NK-92 treated with Interleukin-12 subunit alpha and Interleukin-12 subunit beta, amount 100 ng/mL, for 24 hours (cell line): ENCODE results near the gene KDM4B.
"Not testable (repeated sequence)": the region's sequence is repeated elsewhere in the genome, so short reads cannot be mapped to it uniquely, and the experiment has no call there.

Experiments used
- DNase-seq: peaks from one replicate; lab custom pipeline; 2025; lab: John Stamatoyannopoulos, UW

The KDM4B gene

DNA sequence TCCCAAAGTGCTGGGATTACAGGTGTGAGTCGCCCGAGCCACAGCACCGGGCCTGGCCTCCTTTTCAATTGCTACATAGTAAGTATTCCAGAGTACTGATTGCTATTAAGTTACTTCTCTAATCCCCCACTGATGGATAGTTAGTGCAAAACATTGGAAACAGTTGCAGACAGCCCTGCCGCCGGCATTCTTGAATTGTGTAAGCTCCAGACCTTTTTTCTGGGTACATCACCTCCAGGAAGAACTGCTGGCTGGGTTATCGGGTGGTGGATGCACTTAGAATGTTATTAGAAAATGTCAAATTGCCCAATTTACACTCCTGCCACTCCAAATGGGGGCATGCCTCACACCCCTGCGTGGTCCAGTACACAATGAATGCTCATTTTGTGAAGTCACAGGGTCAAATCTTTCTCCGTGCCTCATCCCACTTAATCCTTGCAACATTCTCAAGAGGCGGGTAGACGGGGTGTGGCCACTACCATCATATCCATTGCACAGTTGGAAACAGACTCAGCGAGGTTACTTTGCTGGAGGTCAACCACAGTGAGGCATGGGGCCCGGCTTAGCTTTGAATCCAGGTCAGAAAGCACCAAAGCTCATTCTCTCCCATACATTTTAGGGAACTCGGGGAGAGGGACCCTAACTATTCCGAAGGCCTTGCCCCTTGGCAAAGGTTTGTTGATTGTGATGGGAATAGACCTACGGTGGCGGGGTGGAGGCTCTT, 1.0 kb upstream of the KDM4B start:
- no peak for DNase-seq

DNA sequence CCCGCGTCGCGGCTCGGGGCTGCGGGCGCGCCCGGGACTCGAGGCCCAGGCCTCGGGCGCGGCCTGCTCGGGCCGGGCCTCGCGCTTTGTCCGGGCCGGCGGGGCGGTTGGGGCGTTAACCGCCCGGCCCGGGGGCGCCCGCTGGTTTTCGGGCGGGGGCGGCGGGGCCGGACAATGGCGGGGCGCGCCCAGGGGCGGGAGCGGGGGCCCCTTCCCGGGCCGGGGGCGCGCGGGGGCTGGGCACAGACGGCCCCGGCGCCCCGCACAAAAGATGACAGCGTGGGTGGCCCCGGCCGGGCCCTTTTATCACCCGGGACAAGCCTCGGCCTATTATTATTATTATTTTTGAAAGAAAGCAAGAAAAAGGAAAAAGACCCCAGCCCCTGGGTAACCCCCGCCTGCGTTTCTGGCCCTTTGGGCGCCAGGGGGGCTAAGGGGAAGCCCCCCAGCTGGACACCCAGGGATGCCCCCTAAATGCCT, 419 bp downstream of the KDM4B start:
- DNase-seq: no peak

DNA sequence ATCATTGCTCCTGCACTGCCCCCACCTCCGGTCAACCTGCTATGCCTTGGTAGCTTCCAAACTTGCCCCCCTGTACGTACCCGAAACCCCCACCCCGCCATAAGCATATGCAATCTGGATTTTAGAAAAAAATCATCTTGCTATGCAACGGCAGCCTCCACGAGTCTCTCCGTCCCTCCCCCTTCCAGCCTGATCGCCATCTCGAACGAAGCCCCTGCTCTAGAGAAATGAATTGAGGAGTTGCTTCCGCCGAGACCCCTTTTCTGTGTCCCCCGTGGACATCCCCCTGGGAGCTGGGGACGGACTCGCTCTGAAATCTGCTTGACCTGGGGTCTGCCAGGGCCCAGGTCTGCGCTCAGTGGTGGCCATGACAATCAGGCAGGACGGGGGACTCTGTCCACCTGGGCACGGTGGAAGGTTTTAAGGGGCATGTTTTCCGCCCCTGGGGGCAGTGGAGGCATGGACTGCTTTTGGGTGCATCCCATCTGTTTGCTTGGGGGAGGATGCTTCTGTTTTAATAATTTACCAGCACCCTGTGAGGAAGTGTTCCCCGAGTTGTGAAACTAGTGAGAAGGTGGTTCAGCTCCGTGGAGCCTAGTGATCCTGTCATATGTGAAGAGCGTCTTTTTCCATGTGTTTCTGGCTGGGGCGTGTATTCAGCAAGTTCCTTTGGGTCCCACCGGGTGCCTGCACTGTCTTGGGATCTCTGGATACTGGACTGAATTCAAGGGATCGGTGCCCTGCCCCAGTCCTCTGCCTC, 1.0 kb downstream of the KDM4B start:
- DNase-seq: no peak

DNA sequence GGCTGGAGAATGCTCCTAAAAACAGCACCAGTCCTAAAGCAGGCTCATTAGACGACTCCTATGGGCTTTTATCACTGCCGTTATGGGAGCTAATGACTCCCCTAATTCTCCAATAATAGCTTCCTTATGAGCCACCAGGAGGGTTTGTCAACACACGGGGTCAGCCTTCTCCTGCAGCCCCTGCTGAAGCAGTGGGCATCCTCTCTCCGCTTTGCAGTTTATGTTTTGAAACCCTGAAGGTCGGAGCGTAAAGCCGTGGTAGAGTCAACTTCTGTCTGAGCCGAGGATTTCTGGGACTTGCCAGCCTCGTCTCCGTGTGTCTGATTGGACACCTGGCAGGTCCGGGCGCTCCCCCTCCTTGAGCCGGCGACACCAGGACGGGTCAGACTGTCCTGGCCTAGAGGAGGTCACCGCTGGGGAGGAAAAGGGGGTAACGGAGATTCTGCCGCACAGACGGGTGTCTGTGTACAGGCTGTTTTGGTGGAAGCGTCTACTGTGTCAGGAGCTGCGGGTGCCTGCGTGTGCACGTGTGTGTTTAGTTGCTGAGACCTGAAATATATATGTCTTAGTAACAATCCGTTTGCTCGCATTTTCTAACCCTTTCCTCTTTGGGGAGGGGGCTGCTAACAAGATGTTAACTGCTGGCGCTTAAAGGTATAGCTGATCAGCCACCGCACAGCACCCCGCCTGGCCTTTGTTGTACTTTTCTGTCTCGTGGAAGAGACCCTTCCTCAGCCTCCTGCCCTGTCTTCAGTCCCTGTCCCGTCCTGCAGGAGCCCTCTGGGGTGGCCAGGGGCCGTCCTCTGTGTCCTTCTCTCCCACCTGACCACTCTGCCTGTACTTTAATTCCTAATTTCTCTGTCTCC, 1.9 kb downstream of the KDM4B start:
- DNase-seq: no peak

DNA sequence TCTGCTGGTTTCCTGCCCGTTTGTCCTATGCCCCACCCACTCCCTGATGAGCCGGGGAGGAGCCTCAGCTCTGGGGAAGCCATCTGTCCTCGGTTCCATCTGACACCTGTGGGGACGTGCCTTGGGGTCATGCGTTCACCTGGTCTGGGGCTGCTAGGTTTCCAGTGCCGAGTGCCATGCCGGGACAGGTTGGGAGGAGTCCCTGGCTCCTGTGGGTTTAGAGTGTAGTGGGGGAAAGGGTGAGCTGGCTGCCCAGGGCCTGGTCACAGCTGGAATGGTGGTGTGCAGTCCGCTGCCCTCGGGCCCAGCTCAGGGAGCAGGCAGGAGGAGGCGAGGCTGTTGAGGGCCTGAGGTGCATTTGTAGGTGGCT, 2.5 kb downstream of the KDM4B start:
- no peak for DNase-seq

DNA sequence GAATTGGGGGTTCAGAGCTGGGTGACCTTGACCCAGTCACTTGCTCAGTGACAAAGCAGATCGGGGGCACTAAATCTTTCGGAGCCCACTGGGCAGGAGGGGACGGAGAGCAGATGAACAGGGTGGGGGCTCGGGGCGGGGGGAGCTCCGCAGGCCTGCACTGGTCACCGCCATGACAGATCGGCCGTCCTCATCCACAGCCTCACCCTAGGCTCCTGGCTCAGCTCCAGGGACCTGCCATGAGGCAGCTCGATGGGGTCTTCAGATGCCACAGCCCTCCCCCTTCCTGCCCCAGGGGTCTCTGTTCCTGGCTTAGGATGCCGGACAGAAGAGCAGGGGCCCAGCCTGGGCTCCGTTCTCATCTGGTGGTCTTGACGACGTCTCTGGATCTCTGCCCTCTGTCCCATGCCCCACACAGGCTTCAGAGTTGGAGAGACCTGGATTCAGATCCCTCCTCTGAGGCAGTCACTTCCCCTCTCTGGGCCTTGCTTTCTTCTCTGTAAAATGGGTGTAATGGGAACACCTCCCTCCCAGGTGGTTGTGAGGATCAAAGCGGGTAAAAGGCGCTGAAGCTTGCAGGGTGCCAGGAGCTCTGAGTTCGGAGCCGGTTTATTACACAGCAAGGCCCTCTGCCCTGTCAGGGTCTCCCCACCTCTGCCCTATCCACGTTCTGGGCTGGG, 3.0 kb downstream of the KDM4B start:
- no peak for DNase-seq

DNA sequence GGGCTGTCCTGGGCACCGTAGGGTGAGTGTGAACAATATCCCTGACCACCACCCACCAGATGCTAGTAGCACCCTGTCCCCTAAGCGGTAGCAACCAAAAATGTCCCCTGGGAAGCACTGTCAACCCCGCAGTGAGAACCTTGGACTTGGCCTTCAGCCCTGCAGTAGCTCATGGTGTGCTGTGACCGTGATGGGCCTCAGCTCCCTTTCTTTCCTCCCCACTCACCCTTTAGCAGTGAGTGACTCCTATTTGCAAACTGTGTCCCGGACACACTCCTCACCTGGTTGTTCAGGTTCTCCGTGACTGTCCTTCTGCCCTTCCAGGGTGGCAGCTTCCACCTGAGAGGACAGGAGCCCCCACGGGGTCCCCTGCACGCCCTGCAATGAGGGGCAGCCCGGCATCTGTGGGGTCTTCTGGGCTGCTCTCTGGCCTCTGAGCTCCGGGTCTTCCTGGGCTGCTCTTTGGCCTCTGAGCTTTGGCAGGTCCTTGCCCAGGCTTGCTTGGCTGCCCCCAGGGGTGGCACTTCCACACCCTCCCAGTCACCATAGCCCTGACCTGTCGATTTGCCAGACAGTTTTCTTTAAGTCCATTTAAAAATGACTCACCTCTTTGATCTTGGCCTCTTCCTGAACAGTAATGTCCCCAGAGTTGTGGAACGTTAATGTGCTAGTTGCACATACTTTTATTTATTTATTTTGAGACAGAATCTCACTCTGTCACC, 3.8 kb downstream of the KDM4B start:
- DNase-seq: no peak

DNA sequence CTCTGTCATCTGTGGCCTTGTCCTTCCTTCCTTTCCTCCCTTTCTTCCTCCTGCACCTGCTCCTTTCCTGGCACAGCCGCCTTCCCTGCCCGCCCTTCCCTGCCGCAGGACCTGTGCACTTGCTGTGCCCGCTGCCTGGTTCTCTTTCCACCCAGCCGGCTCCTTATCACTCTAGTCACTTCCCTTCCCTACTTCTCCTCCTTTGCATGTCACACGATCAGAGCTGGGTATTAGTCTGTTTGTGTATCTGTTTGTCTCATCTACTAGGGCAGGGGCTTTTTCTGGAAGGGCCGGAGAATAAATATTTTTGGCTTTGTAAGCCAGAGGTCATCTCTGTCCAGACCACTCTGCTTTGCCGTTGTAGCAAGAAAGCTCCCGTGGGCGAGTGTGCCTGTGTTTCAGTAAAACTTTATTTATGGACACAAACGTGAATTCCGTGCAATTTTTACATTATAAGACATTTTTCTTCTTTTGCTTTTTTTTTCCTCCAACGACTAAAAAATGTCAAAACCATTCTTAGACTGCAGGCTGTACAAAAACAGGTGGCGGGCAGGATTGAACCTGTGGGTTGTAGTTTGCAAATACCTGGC, 6.1 kb downstream of the KDM4B start:
- DNase-seq: no peak

DNA sequence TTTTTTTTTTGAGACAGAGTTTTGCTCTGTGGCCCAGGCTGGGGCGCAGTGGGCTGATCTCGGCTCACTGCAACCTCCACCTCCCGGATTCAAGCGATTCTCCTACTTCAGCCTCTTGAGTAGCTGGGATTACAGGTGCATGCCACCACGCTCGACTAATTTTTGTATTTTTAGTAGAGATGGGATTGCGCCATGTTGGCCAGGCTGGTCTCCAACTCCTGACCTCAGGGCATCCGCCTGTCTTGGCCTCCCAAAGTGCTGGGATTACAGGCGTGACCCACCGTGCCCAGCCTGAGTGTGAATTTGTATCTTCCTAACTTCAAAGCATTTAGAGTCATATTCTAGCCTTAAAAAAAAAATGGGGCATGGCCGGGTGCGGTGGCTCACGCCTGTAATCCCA, 6.7 kb downstream of the KDM4B start:
- not testable (repeated sequence) for DNase-seq

DNA sequence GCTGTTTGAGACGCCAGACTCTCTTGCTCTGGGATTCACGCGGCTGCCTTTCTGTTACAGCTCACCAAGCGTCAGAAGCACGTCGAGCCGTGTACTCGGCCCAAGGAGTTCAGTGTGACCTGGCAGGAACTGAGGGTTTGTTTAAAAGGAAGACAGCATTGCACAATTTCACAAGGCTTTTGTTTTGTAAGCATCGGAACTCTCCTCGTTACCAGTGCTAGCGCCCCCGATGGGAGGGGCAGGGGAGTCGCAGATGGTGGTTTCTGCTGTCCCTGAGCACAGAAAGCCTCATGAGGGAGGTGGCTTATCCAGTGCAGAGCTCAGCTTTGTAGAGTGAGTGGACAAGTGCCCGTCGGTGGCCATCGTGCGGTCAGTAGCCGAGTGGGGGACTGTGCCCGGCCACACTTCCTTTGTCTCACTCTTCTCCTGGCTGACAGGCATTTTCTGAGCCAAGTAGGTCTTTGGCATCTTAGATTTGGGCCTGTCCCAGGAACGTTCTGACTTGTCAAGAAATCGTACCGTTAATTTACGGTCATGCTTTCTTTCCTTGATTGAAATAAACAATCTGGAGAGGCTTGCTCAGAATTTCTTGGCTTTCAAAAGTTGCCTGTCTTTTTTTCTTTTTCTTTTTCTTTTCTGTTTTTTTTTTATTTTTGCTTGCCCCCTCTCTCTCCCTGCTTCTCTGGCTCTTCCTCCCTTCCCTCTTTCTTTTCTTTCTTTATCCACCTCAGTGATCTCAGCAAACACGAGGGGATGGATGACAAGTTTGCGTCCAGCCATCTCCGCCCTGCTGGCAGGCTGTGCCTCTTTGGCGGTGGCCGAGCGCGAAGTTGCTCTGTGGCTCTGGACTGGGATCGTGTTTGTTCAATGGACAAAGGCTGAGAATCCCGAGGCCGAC, 7.7 kb downstream of the KDM4B start:
- no peak for DNase-seq

DNA sequence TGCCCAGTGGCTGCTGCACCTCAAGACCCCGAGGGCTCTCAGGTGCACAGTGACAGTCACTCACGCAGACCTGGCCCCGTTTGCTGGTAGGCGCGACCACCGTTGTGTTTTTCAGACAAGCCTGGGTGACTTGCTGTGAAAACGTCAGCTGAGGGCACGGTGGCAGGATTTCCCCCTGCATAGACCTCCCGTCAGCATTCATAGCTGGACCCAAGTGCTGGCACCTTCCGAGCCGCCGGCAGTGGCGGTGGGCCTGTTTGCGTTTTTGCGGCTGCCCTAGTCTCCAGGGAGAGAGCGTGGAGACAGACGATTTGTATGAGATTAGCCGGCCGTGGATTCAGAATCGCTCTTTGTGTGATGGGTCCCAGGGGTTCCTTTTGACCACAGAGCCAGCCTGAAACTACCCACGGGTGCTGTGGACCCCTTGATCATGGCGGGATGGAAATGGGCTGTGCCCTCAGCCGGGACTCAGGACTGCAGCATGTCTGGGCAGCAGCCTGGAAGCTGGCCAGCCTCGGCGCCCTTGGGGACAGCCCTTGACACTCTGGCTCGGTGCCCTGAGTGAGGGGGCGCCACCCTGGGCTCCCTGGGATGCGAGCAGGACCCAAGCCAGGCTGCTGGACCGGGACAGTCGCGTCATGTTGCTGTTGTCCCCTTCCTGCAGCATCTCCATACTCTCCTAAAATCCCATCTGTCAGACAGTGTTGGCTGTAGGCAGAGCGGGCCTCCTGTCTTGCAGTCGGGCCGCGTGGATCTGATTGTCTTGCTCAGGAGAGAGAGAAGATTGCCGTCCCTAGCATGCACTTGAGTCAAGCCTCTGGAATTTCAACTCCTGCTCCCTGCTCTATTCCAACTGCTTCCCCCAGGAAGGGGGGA, 8.6 kb downstream of the KDM4B start:
- DNase-seq: no peak

DNA sequence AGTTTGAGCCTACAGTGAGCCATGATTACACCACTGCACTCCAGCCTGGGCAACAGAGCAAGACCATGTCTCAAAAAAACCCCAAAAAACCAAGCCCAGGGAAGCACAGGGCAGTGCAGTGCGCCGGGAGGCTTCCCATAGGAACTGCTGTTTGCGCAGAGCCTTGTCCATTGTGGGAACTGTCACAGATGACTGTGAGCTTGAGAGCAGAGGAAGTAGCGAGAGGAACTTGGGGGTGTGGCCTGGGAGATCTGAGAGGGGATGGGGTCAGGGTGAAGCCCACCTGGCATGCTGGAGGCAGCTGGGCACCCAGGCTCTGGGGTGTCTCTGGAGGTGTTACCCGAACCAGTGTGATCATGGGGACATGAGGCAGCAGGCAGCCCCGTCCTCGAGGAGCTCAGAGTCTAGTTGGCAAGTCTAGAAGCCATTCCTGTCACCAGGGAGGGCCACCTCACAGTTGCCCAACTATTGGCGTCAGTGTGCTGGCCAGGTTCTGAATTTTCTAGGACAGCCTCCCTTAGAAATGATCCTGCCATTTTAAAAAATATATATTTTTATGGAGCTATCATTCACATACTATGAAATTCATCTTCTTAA, 10.4 kb downstream of the KDM4B start:
- DNase-seq: no peak

DNA sequence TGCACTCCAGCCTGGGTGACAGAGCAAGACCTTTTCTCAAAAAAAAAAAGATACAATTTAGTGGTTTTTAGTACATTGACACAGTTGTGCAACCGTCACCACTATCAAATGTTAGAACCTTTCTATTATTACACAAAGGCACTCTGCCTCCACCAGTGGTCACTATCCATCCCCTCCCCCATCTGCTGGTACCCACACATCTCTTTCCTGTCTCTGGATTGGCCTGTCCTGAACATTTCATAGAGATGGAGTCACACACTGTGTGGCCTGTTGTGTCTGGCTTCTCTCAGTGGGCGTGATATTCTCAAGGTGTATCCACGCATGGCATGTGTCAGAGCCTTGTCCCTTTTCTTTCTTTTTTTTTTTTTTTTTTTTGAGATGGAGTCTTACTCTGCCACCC, 11.2 kb downstream of the KDM4B start:
- no peak for DNase-seq

DNA sequence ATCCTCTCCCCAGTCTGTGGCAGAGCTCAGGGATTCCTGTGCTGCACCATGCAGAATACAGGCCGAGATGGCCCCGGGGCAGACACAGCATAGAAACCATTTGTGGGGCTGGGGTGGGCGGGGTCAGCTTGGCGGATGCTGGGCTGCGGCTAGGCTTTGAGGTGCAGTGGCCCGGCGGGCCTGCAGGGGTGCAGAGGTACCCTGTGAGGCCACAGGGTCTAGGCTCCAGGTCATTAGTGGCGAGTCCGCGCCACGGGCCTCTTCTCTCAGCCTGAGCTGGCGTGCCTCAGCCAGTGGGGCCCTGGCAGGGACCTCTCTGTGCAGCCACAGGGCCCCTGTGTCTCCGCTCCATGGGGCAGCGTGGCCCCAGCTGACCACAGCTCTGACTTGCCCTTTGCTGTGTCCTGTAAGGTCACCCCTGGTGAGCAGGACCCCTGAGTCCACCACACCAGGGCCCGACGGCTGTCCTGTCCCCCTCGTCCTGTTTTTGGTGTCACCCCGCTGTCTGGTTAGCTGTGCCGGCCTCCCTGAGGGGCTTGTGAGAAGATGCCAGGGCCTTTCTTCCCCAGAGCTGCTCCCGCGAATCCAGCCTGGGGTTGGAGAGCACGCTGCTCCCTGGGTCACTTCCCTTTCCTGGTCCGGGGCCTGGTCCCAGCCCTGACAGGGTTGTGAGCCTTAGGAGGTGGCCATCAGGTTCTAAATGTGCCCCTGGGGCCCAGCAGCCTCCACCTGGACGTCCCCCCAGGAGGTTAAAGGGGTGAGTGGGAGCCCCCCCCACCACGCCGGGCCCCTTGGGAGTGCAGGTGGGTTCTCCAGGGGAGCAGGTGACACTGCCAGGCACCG, 12.1 kb downstream of the KDM4B start:
- no peak for DNase-seq

DNA sequence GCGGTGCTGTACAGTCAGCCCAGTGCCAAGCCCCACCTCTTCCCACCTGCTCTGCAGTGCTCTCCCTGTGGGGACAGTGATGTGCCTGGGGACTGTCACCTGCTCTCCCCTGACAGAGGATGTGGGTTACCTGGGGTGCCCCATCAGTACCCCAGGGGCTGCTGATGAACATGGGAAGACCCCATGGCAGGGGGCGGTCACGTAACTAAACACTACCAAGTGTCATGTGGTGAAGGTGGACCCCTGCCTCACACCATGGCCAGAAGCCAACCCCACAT, 12.7 kb downstream of the KDM4B start:
- no peak for DNase-seq

DNA sequence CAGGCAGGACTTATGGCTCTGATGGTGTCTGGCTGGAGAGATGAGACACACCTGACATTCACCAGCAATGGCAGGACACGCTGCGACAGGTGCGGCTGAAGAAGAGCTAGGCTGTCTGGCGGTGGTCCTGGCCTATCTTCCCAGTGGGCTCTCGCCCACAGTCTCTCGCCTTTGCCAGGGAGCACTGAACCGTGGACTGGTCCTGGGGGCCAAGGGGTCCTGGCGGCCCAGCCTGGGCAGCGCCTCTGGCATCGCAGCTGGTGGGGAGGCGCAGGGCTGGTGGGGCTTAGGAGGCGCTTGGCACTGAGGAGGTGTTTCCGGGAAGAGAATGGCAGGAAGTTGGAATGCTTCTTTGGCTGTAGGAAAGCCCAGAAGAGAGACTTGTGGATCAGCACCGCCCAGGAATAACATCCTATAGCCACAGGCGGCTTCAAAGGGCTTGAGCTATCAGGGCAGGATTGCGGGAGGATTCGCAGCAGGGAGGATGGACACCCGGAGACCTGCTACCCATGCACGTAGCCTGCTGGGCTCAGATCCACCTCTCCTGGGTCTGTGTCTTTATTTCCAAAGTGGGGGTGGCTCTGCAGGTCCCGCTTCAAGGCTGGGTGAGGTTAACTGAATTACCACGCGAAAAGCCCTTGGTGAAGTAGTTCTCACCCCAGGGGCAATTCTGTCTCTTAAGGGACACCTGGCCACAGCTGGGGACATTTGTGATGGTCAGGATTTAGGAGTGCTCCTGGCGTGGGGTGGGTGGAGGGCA, 14.6 kb downstream of the KDM4B start:
- DNase-seq: no peak

DNA sequence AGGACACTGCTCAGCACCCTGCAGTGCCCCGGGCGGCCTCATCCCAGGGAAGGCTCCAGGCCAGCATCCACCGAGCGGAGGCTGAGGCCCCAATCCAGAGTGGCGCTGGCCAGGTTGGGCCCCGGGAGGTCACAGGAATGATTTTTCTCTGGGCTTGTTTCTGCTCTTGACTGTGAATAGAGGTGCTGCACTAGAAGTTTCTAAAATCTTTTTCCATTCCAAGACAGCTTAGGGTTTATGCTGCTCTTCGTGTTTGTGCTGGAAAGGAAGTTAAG, 15.1 kb downstream of the KDM4B start:
- no peak for DNase-seq
